ENCODE measurements around the gene PTPRN2. TPM values are rescaled to one million over a fixed set of nuclear protein-coding genes. Genes with fewer than 3 reads are reported as not detected.

Gene PTPRN2
- total and polyA plus RNA-seq, 9 of the 15 experiments (the other 6 are each of a cell fraction or from before 2014, with no cell fraction given): not detected

DNA sequence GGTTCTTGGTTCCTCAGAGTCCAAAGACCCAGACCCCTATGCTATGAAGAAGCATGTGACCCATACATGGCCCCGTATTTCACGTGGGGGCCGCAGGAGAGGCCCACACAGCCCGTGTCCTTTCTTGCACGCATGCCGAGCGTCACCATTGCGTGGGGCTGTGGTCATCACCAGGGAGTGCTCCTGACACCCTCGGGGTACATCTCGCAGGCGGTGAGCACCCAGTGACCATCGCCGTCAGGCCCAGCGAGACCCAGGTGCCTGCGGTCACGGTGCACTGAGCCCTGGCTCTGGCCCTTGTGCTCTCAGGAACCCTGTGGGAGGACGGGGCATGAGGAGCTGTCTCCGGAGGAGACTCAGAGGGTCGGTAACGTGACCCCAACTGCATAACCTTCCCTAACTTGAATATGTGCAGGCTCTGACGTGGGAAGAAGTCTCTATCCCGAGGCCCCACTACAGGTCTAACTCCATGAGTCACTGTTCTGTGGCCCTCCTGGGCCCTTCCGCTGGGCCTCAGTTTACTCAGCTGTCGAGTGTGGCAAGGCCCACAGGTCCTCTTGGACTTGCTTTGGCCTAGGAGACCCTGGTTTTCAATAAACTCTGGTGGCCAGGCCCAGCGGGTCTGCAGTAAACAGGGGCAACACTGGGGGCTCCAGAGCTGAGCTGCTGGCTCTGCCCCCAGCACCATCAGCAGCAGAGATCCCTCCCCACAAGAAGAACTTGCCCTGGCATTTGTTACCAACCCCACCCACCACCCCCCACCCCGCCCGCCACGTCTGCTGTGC lies 503.9 kb downstream of the PTPRN2 start:
- intact Hi-C loops (cut with micrococcal nuclease): no loop called here
- H3K79me2 ChIP-seq (ENCODE audit: control insufficient read depth, insufficient read depth, low read length): no peaks in the 10 kb centered on the region
- BruUV-seq (replicated peaks): no TSS peak
- ATAC-seq: no peak
- H3K4me3 ChIP-seq: no peak overlapping the region
- no peak overlapping the region for H3K4me2 ChIP-seq (ENCODE audit: insufficient read depth, low read length)
- H2AFZ ChIP-seq (ENCODE audit: low read depth, low read length): no peak overlapping the region
- H3K27ac ChIP-seq (ENCODE audit: extremely low read depth, low read depth, low read length): no peak overlapping the region
- no peak overlapping the region for H3K9ac ChIP-seq (ENCODE audit: insufficient read depth in 1 of 2, low read depth in 2 of 2, low read length in 2 of 2)
- no peak for DNase-seq (ENCODE audit: extremely low read depth in 1 of 4, low spot score in 3 of 4)
- H4K20me1 ChIP-seq (replicated peaks; ENCODE audit: control insufficient read depth, insufficient read depth, low read length): no peaks in the 10 kb centered on the region
- WGBS (ENCODE audit: insufficient coverage, low coverage, missing lambda C conversion rate): 4% methylated on average over 28 of the region's 28 CpGs
- no peaks in the 10 kb centered on the region for H3K9me1 ChIP-seq (ENCODE audit: control insufficient read depth, insufficient read depth, low read length)
- no peaks in the 10 kb centered on the region for H3K4me1 ChIP-seq (replicated peaks in 1 of 2; ENCODE audit: control insufficient read depth in 2 of 2, insufficient read depth in 2 of 2, low read length in 2 of 2)
- peaks cover 9 to 35% of the 10 kb centered on the region in 2 experiments; a peak in 4 of 5 replicates for H3K27me3 ChIP-seq (ENCODE audit: control insufficient read depth in 2 of 2, insufficient read depth in 2 of 2, low read length in 2 of 2)
- H3K36me3 ChIP-seq (ENCODE audit: control insufficient read depth, insufficient read depth, low read length): no peaks in the 10 kb centered on the region
- ChIA-PET POLR2A (interaction anchor here (0.6 kb wide), 1 partner anchor 235 kb away, joined by 3 read pairs; no protein-coding TSS in a partner anchor), CTCF (ENCODE audit: low intra/inter-chr PET ratio) (no interaction called here)
- no peak for FAIRE-seq
- in situ Hi-C loops (cut with MboI): no loop called here
- no peaks in the 10 kb centered on the region for H3K9me3 ChIP-seq (replicated peaks; ENCODE audit: control insufficient read depth, insufficient read depth, low read depth, low read length)
- no peak for TF ChIP-seq ZNF239 (CRISPR knock-in tag; IDR thresholded peaks at IDR 0.05)
- TF ChIP-seq NR4A1 (CRISPR knock-in tag; IDR thresholded peaks at IDR 0.05): no peak
- no peak for TF ChIP-seq NR4A1 (tag; IDR thresholded peaks at IDR 0.05)
- TF ChIP-seq, protein P1, sequence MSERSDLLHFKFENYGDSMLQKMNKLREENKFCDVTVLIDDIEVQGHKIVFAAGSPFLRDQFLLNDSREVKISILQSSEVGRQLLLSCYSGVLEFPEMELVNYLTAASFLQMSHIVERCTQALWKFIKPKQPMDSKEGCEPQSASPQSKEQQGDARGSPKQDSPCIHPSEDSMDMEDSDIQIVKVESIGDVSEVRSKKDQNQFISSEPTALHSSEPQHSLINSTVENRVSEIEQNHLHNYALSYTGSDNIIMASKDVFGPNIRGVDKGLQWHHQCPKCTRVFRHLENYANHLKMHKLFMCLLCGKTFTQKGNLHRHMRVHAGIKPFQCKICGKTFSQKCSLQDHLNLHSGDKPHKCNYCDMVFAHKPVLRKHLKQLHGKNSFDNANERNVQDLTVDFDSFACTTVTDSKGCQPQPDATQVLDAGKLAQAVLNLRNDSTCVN (CRISPR knock-in tag; IDR thresholded peaks at IDR 0.05): no peak
- no peak for TF ChIP-seq FUS (optimal IDR thresholded peaks at IDR 0.05; ENCODE audit: low read depth, low read length)
- TF ChIP-seq, protein P2, sequence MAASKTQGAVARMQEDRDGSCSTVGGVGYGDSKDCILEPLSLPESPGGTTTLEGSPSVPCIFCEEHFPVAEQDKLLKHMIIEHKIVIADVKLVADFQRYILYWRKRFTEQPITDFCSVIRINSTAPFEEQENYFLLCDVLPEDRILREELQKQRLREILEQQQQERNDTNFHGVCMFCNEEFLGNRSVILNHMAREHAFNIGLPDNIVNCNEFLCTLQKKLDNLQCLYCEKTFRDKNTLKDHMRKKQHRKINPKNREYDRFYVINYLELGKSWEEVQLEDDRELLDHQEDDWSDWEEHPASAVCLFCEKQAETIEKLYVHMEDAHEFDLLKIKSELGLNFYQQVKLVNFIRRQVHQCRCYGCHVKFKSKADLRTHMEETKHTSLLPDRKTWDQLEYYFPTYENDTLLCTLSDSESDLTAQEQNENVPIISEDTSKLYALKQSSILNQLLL (CRISPR knock-in tag; IDR thresholded peaks at IDR 0.05; ENCODE audit: borderline replicate concordance): no peak
- TF ChIP-seq ETV5 (CRISPR knock-in tag; IDR thresholded peaks at IDR 0.05; ENCODE audit: low read depth): no peak
- no peak for TF ChIP-seq FOXK1 (CRISPR knock-in tag; IDR thresholded peaks at IDR 0.05; ENCODE audit: borderline replicate concordance)
- TF ChIP-seq SAFB2 (IDR thresholded peaks at IDR 0.05; ENCODE audit: borderline replicate concordance, low read depth, low read length, severe bottlenecking): no peak
- no peak for TF ChIP-seq KAT8 (IDR thresholded peaks at IDR 0.05; ENCODE audit: low read depth)
- no peak for TF ChIP-seq ZNF551 (CRISPR knock-in tag; IDR thresholded peaks at IDR 0.05)
- no peak for TF ChIP-seq U2AF2 (optimal IDR thresholded peaks at IDR 0.05; ENCODE audit: low read depth, low read length)
- TF ChIP-seq, protein P3, sequence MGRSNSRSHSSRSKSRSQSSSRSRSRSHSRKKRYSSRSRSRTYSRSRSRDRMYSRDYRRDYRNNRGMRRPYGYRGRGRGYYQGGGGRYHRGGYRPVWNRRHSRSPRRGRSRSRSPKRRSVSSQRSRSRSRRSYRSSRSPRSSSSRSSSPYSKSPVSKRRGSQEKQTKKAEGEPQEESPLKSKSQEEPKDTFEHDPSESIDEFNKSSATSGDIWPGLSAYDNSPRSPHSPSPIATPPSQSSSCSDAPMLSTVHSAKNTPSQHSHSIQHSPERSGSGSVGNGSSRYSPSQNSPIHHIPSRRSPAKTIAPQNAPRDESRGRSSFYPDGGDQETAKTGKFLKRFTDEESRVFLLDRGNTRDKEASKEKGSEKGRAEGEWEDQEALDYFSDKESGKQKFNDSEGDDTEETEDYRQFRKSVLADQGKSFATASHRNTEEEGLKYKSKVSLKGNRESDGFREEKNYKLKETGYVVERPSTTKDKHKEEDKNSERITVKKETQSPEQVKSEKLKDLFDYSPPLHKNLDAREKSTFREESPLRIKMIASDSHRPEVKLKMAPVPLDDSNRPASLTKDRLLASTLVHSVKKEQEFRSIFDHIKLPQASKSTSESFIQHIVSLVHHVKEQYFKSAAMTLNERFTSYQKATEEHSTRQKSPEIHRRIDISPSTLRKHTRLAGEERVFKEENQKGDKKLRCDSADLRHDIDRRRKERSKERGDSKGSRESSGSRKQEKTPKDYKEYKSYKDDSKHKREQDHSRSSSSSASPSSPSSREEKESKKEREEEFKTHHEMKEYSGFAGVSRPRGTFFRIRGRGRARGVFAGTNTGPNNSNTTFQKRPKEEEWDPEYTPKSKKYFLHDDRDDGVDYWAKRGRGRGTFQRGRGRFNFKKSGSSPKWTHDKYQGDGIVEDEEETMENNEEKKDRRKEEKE (IDR thresholded peaks at IDR 0.05; ENCODE audit: borderline replicate concordance in 1 of 2, control insufficient read depth in 1 of 2, low read depth in 2 of 2, low read length in 1 of 2): no peak
- TF ChIP-seq HNRNPH1 (optimal IDR thresholded peaks at IDR 0.05; ENCODE audit: low read depth, low read length): no peak
- TF ChIP-seq ZKSCAN8 (CRISPR knock-in tag; IDR thresholded peaks at IDR 0.05): no peak
- TF ChIP-seq, protein P4, sequence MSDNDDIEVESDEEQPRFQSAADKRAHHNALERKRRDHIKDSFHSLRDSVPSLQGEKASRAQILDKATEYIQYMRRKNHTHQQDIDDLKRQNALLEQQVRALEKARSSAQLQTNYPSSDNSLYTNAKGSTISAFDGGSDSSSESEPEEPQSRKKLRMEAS (CRISPR knock-in tag; IDR thresholded peaks at IDR 0.05): no peak
- TF ChIP-seq ZBTB17 (CRISPR knock-in tag; IDR thresholded peaks at IDR 0.05): no peak
